C4-2B (cell line): ENCODE results near the gene IL3.

Experiments
- H3K27ac ChIP-seq: fragments of 450-650 bp; 2 replicates; pipeline ENCODE4 v1.5.1; 2017
- CTCF ChIP-seq: fragments of 450-650 bp; conservative IDR thresholded peaks from 2 replicates; pipeline ENCODE4 v1.5.1; 2017; ENCODE audit warnings: mild to moderate bottlenecking
- ZFX ChIP-seq: fragments of 450-650 bp; IDR thresholded peaks from 2 replicates; pipeline ENCODE4 v1.6.1; 2017

IL3 gene

GRCh38 chr5:132054031-132054696, 6.3 kb upstream of the IL3 start:
- no peak overlapping the region for H3K27ac ChIP-seq
- TF ChIP-seq ZFX (no peak), CTCF (no peak)

GRCh38 chr5:132054697-132055440, 5.6 kb upstream of the IL3 start:
- TF ChIP-seq CTCF = no peak
- no peak for TF ChIP-seq ZFX
- no peak overlapping the region for H3K27ac ChIP-seq

- no peak overlapping the region for H3K27ac ChIP-seq
- TF ChIP-seq ZFX = no peak
- no peak for TF ChIP-seq CTCF
Measured at GRCh38 chr5:132055441-132055807, 5.0 kb upstream of the IL3 start.

- TF ChIP-seq ZFX (no peak), CTCF (no peak)
- no peak overlapping the region for H3K27ac ChIP-seq
Measured at GRCh38 chr5:132055808-132056609, 4.4 kb upstream of the IL3 start.

GRCh38 chr5:132056610-132057497, 3.6 kb upstream of the IL3 start:
- TF ChIP-seq ZFX (no peak), CTCF (no peak)

GRCh38 chr5:132057498-132058255, 2.8 kb upstream of the IL3 start:
- no peak overlapping the region for H3K27ac ChIP-seq
- TF ChIP-seq CTCF (no peak), ZFX (no peak)

More at GRCh38 chr5:132056610-132057497, 3.6 kb upstream of the IL3 start:
- no peak overlapping the region for H3K27ac ChIP-seq
